ENCODE data around the gene CACNA2D1. TPM values are rescaled to one million over a fixed set of nuclear protein-coding genes. Genes with fewer than 3 reads are reported as not detected.

CACNA2D1 gene
- total RNA-seq, 1 experiment from 2014 or later = 0.77 TPM

DNA sequence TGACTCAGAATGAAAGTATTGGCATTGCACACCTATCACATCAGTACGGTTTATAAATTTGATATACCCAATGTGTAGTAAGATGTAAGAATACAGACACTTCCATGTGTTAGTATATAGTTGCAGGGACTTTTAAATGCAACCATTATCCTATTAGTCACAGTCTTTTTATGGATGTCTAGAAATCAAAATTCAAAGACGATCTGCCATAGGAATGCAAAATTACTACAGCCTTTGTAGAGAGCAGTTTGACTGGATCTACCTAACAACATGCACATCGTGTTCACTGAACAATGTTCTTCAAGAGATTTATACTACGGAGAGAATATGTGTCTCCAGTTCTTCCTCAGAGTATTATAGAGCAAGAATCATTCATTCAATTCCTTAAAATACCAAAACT, 356.5 kb downstream of the CACNA2D1 start:
- Histone ChIP-seq H3K4me2 (ENCODE audit: low read length) (no peak overlapping the region), H4K20me1 (ENCODE audit: low read length) (no peaks in the 10 kb centered on the region), H3K9me3 (ENCODE audit: low read length) (no peaks in the 10 kb centered on the region), H3K4me1 (ENCODE audit: insufficient read depth, low read length) (no peaks in the 10 kb centered on the region), H2AFZ (ENCODE audit: low read length) (no peak overlapping the region), H3K4me3 (ENCODE audit: low read length) (no peak overlapping the region), H3K36me3 (ENCODE audit: low read depth, low read length) (no peaks in the 10 kb centered on the region), H3K79me2 (ENCODE audit: low read length) (no peaks in the 10 kb centered on the region), H3F3A (ENCODE audit: low read length, unreplicated experiment) (no peaks in the 10 kb centered on the region), H3K27me3 (ENCODE audit: low read length) (no peaks in the 10 kb centered on the region), H3K9me2 (replicated peaks; ENCODE audit: low read length) (no peaks in the 10 kb centered on the region), H3K9ac (ENCODE audit: low read length) (no peak overlapping the region), H3K27ac (ENCODE audit: low read length) (no peak overlapping the region)
- no TSS peak for BruUV-seq (replicated peaks)
- CTCF ChIA-PET = no interaction called here
- no peak for ATAC-seq
- POLR2A ChIA-PET (ENCODE audit: unreplicated experiment) = no interaction called here
- TF ChIP-seq CTCF (conservative IDR thresholded peaks at IDR 0.05; ENCODE audit: low read depth, low read length) (no peak), EZH2 (IDR thresholded peaks at IDR 0.05; ENCODE audit: low read length, unreplicated experiment) (no peak), EZH2phosphoT487 (IDR thresholded peaks at IDR 0.05; ENCODE audit: borderline replicate concordance, low read length) (no peak)
- DNase-seq = no peak
- intact Hi-C loops (cut with micrococcal nuclease) = no loop called here

DNA sequence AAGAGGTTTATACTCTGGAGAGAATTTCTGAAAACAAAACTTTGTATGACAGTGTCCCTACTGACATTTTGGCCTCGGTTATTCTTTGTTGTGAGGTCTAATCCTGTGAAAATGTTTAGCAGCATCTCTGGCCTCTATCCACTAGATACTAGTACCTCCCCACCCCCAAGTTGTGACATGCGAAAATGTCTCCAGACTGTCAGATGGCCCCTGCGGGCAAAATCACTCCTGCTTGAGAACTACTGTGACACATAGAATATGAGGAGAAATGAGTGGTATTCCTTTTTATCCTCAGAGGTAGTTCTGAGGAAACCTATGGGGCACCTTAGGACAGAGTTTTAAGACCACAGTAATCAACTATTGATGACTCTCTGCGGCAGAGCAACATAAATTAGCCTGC, 358.5 kb downstream of the CACNA2D1 start:
- ATAC-seq = no peak
- H3F3A ChIP-seq (ENCODE audit: low read length, unreplicated experiment) = no peaks in the 10 kb centered on the region
- no TSS peak for BruUV-seq (replicated peaks)

More for the DNA sequence above, 358.5 kb downstream of the CACNA2D1 start:
- H3K27me3 ChIP-seq (ENCODE audit: low read length) = no peaks in the 10 kb centered on the region
- no peaks in the 10 kb centered on the region for H3K36me3 ChIP-seq (ENCODE audit: low read depth, low read length)
- intact Hi-C loops (cut with micrococcal nuclease) = no loop called here
- ChIA-PET CTCF (no interaction called here), POLR2A (ENCODE audit: unreplicated experiment) (no interaction called here)
- no peaks in the 10 kb centered on the region for H3K9me3 ChIP-seq (ENCODE audit: low read length)
- no peak overlapping the region for H2AFZ ChIP-seq (ENCODE audit: low read length)
- no peak overlapping the region for H3K9ac ChIP-seq (ENCODE audit: low read length)
- no peak for DNase-seq
- 0 out of 2 replicates have a peak, but pooled peaks cover 3% of the 10 kb centered on the region for H3K9me2 ChIP-seq (replicated peaks; ENCODE audit: low read length)
- no peak overlapping the region for H3K27ac ChIP-seq (ENCODE audit: low read length)
- no peak overlapping the region for H3K4me2 ChIP-seq (ENCODE audit: low read length)
- H4K20me1 ChIP-seq (ENCODE audit: low read length) = no peaks in the 10 kb centered on the region
- H3K4me1 ChIP-seq (ENCODE audit: insufficient read depth, low read length) = no peaks in the 10 kb centered on the region
- H3K4me3 ChIP-seq (ENCODE audit: low read length) = no peak overlapping the region
- TF ChIP-seq EZH2 (IDR thresholded peaks at IDR 0.05; ENCODE audit: low read length, unreplicated experiment) = no peak
- no peak for TF ChIP-seq CTCF (conservative IDR thresholded peaks at IDR 0.05; ENCODE audit: low read depth, low read length)
- no peak for TF ChIP-seq EZH2phosphoT487 (IDR thresholded peaks at IDR 0.05; ENCODE audit: borderline replicate concordance, low read length)
- no peaks in the 10 kb centered on the region for H3K79me2 ChIP-seq (ENCODE audit: low read length)

Data from PC-3 (cell line).